Lung (tissue), 12 donors: ENCODE measurements around the gene IQCH. TPM values are rescaled to one million over a fixed set of nuclear protein-coding genes. Genes with fewer than 3 reads are reported as not detected.

ENCODE experiments used
- ATAC-seq: fragments of 200-7000 bp; cut with Tn5 transposase; one replicate; pipeline ENCODE4 v1.9.1; 2020; ENCODE audit warnings: moderate number of reproducible peaks; ENCODE audit not compliant: insufficient read depth, low FRiP score
- DNase-seq, 3 donors: peaks; one replicate each; pipeline ENCODE4 v3.0.0-alpha.2; 2013 to 2017
- H3K27ac ChIP-seq, 2 donors: one replicate each; pipeline ENCODE4 v1.5.1; 2013; ENCODE audit warnings: mild to moderate bottlenecking in 2 of 2, moderate library complexity in 2 of 2, control low read depth in 1 of 2, inconsistent platforms in 1 of 2, low read depth in 1 of 2, low read length in 1 of 2
- H3K27me3 ChIP-seq, 3 donors: one replicate each; pipeline ENCODE4 v1.5.1; 2013; ENCODE audit warnings: low read length in 2 of 3; ENCODE audit not compliant: control insufficient read depth in 3 of 3, insufficient read depth in 3 of 3
- H3K36me3 ChIP-seq, 4 donors: one replicate each; pipeline ENCODE4 v1.5.1; 2013; ENCODE audit warnings: low read length in 4 of 4, mild to moderate bottlenecking in 1 of 4, moderate library complexity in 1 of 4; ENCODE audit not compliant: control insufficient read depth in 4 of 4, insufficient read depth in 4 of 4
- H3K4me1 ChIP-seq, 5 donors: one replicate each; pipeline ENCODE4 v1.5.1; 2013; ENCODE audit warnings: low read length in 5 of 5, mild to moderate bottlenecking in 2 of 5, moderate library complexity in 1 of 5; ENCODE audit not compliant: control insufficient read depth in 5 of 5, insufficient read depth in 5 of 5
- H3K4me3 ChIP-seq: one replicate; pipeline ENCODE4 v1.5.1; 2013; ENCODE audit warnings: mild to moderate bottlenecking, control low read depth, moderate library complexity
- H3K9ac ChIP-seq, 2 donors: one replicate each; pipeline ENCODE4 v1.5.1; 2013; ENCODE audit warnings: low read length in 2 of 2, control low read depth in 1 of 2; ENCODE audit not compliant: insufficient read depth in 1 of 2
- H3K9me3 ChIP-seq, 4 donors: one replicate each; pipeline ENCODE4 v1.5.1; 2013; ENCODE audit warnings: low read length in 3 of 4, mild to moderate bottlenecking in 1 of 4, moderate library complexity in 1 of 4; ENCODE audit not compliant: control insufficient read depth in 4 of 4, insufficient read depth in 3 of 4
- WGBS, 2 donors: extraction: QIAGEN DNeasy Blood & Tissue Kit; methylation state at CpG; one replicate each; pipeline ENCODE4 v1.1.7; 2013; 5-methylcytosine and 5-hydroxymethylcytosine counted together
- polyA plus RNA-seq, 2 donors: library from polyadenylated mRNA; stranded (reverse); fragments of 200-250 nt; gene quantifications; one replicate each; pipeline ENCODE4 v1.2.1, GENCODE V29; 2013
- total RNA-seq, 2 donors: library from RNA; depleted of rRNA in 1 of 2; stranded (reverse); fragments of >200 nt in 1 of 2; gene quantifications; one replicate each; pipeline ENCODE4 v1.2.1, GENCODE V29; 2014 to 2021
- TF ChIP-seq, protein P1 (sequence below): IDR thresholded peaks from 2 replicates; pipeline ENCODE4 v1.5.1; 2012; ENCODE audit warnings: mild to moderate bottlenecking; ENCODE audit errors: control extremely low read depth, extremely low read depth
- donor health status: control.
- donor health status: control.
- donor health status: Bipolar disorder and iron deficiency.
- donor health status: healthy.
- donor health status: DM: yes; HTN: yes; CAD: no.

IQCH gene
- total and polyA plus RNA-seq, 4 donors = 1.1 to 10.5 (median 4.5) TPM

DNA sequence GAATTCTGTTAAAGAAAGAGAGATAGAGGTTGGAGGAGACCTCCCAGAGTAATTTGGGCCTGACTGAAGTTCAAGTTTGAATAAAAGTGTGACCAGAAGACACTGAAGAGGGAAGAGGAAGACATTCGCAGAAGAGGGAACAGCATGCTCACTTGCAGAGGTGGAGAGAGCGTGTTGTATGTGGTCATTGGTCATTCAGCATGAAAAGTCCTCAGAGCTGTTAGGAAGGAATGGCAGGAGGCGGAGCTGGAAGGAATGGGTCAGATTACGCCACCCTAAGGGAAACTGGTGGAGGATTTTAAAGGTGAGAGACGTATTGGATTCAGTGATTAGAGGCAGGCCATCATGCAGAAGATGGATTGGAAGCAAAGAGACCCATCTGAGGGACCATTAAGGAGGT is 41.6 kb downstream of the IQCH start:
- ATAC-seq = no peak
- TF ChIP-seq, protein P1, sequence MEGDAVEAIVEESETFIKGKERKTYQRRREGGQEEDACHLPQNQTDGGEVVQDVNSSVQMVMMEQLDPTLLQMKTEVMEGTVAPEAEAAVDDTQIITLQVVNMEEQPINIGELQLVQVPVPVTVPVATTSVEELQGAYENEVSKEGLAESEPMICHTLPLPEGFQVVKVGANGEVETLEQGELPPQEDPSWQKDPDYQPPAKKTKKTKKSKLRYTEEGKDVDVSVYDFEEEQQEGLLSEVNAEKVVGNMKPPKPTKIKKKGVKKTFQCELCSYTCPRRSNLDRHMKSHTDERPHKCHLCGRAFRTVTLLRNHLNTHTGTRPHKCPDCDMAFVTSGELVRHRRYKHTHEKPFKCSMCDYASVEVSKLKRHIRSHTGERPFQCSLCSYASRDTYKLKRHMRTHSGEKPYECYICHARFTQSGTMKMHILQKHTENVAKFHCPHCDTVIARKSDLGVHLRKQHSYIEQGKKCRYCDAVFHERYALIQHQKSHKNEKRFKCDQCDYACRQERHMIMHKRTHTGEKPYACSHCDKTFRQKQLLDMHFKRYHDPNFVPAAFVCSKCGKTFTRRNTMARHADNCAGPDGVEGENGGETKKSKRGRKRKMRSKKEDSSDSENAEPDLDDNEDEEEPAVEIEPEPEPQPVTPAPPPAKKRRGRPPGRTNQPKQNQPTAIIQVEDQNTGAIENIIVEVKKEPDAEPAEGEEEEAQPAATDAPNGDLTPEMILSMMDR = no peak
- no peak for DNase-seq
- H3K4me1 ChIP-seq = no peaks in the 10 kb centered on the region
- no peaks in the 10 kb centered on the region for H3K9me3 ChIP-seq
- H3K27ac ChIP-seq = no peak overlapping the region
- H3K36me3 ChIP-seq = no peaks in the 10 kb centered on the region
- H3K4me3 ChIP-seq = no peak overlapping the region
- H3K9ac ChIP-seq = no peak overlapping the region
- WGBS, 2 donors = 90 to 91% methylated on average over 5 of the region's 5 CpGs
- no peaks in the 10 kb centered on the region for H3K27me3 ChIP-seq

DNA sequence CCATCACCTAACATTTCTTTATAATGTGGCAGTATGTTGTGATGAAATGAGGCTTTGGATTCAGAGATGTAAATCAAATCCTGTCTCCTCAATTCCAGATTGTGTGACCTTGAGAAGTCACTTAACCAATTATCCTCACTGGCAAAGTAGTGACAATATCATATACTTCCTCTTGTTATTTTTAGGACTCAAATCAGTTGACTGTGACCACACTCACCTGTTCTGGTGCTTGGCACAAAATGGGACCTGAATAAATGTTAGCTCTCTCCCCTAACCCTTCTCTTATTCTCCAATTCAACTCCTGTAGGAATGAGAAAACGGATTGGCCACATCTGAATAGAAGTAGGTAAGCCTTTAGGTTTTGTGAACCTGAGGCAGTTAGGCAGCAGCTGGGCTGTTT is 42.1 kb downstream of the IQCH start:
- Histone ChIP-seq H3K27me3 (no peaks in the 10 kb centered on the region), H3K4me3 (no peak overlapping the region), H3K9me3 (no peaks in the 10 kb centered on the region), H3K36me3 (no peaks in the 10 kb centered on the region), H3K9ac (no peak overlapping the region), H3K4me1 (no peaks in the 10 kb centered on the region), H3K27ac (no peak overlapping the region)
- TF ChIP-seq, protein P1 = no peak
- WGBS, 2 donors = 82 to 86% methylated on average over 1 of the region's 1 CpG
- DNase-seq (no peak), ATAC-seq (no peak)

DNA sequence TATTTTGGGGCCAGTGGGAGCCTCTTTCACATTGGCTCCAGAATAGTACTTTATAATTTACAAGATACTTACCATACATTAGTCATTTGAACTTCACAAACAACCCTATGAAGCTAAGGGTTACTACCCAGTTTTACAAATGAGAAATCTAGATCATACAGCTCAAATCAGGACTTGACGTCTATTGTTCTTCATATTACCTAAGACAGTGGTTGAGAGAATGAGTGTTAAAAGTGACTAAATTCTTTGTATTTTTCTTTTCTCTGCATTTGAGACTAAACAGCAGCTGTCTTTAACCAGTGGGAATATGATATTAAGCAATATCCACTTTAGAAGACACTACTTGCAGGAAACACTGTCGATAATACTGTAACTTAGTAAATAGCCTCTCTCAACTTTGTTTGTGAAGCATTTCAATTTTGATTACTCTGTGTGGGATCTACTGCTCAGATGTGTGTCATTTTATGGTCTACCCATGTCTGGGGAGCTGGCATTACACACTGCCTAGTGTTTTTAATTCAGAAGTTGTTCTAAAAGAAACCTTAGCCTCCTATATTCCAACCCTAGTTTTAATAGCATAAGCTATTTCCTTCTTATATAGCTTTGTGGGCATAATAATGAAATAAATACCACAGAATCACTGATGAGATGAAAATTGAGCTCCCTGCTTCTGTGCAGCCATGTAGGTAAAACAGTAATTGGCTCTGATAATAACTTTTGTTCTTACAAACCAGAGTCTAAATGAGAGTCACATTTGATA is 45.9 kb downstream of the IQCH start:
- no peaks in the 10 kb centered on the region for H3K27me3 ChIP-seq
- no peak overlapping the region for H3K27ac ChIP-seq
- TF ChIP-seq, protein P1 = no peak
- no peaks in the 10 kb centered on the region for H3K9me3 ChIP-seq
- no peaks in the 10 kb centered on the region for H3K36me3 ChIP-seq
- ATAC-seq = no peak
- no peak overlapping the region for H3K9ac ChIP-seq
- 69 to 78% methylated on average over 2 of the region's 2 CpGs for WGBS, 2 donors
- H3K4me3 ChIP-seq = no peak overlapping the region
- no peak for DNase-seq
- no peaks in the 10 kb centered on the region for H3K4me1 ChIP-seq
